Liver (tissue), 9 donors: ENCODE data around the gene TNFAIP3. TPM values are rescaled to one million over a fixed set of nuclear protein-coding genes. Genes with fewer than 3 reads are reported as not detected.

Experiments
- DNase-seq: peaks from one replicate; pipeline ENCODE4 v3.0.0-alpha.2; 2017; ENCODE audit warnings: low spot score
- H3K27ac ChIP-seq, 2 donors: one replicate each; pipeline ENCODE4 v1.7.0; 2013; ENCODE audit warnings: inconsistent platforms in 2 of 2, low read length in 2 of 2, control low read depth in 1 of 2, low read depth in 1 of 2, mild to moderate bottlenecking in 1 of 2
- H3K27me3 ChIP-seq, 4 donors: one replicate each; pipeline versions ENCODE4 v1.6.1 to v1.7.0; 2013; ENCODE audit warnings: low read length in 3 of 4, inconsistent platforms in 1 of 4, mild to moderate bottlenecking in 1 of 4, moderate library complexity in 1 of 4; ENCODE audit not compliant: control insufficient read depth in 4 of 4, insufficient read depth in 4 of 4
- H3K36me3 ChIP-seq, 4 donors: one replicate each; pipeline versions ENCODE4 v1.6.1 to v1.7.0; 2013; ENCODE audit warnings: low read length in 3 of 4, mild to moderate bottlenecking in 3 of 4, low read depth in 1 of 4, moderate library complexity in 1 of 4; ENCODE audit not compliant: control insufficient read depth in 4 of 4, insufficient read depth in 3 of 4
- H3K4me1 ChIP-seq, 4 donors: one replicate each; pipeline versions ENCODE4 v1.6.1 to v1.7.0; 2013; ENCODE audit warnings: low read length in 3 of 4, mild to moderate bottlenecking in 3 of 4, moderate library complexity in 1 of 4; ENCODE audit not compliant: control insufficient read depth in 4 of 4, insufficient read depth in 4 of 4
- H3K4me3 ChIP-seq, 3 donors: one replicate each; pipeline versions ENCODE4 v1.6.1 to v1.7.0; 2013; ENCODE audit warnings: low read length in 3 of 3, control low read depth in 1 of 3, low read depth in 1 of 3, mild to moderate bottlenecking in 1 of 3
- H3K9ac ChIP-seq, 2 donors: one replicate each; pipeline ENCODE4 v1.7.0; 2013; ENCODE audit warnings: low read length in 2 of 2, mild to moderate bottlenecking in 2 of 2, moderate library complexity in 2 of 2, control low read depth in 1 of 2, low read depth in 1 of 2
- H3K9me3 ChIP-seq, 4 donors: one replicate each; pipeline versions ENCODE4 v1.6.1 to v1.7.0; 2013; ENCODE audit warnings: low read length in 3 of 4; ENCODE audit not compliant: control insufficient read depth in 4 of 4
- CTCF ChIP-seq: fragments of 150-350 bp; IDR thresholded peaks from 2 replicates; pipeline ENCODE4 v1.5.1; 2017; ENCODE audit warnings: improper control_type of control experiment, low read depth, low read length; ENCODE audit not compliant: missing input control
- EGR1 ChIP-seq, 2 donors: IDR thresholded peaks; 2 replicates each; pipeline ENCODE4 v1.6.1; 2016 to 2018; ENCODE audit warnings: antibody characterized with exemption in 2 of 2, low read depth in 2 of 2
- FOXA1 ChIP-seq: IDR thresholded peaks from 2 replicates; pipeline ENCODE4 v1.6.1; 2016; ENCODE audit warnings: antibody characterized with exemption
- FOXA2 ChIP-seq: IDR thresholded peaks from 2 replicates; pipeline ENCODE4 v1.6.1; 2016; ENCODE audit warnings: antibody characterized with exemption
- GABPA ChIP-seq, 2 donors: IDR thresholded peaks in 1 of 2; conservative IDR thresholded peaks in 1 of 2; 2 replicates each; pipeline ENCODE4 v1.6.1; 2016; ENCODE audit warnings: antibody characterized with exemption in 2 of 2, mild to moderate bottlenecking in 1 of 2, moderate library complexity in 1 of 2
- HNF4A ChIP-seq, 2 donors: conservative IDR thresholded peaks; 2 replicates each; pipeline ENCODE4 v1.6.1; 2016; ENCODE audit warnings: antibody characterized with exemption in 2 of 2, mild to moderate bottlenecking in 2 of 2
- HNF4G ChIP-seq: IDR thresholded peaks from 2 replicates; pipeline ENCODE4 v1.6.1; 2016; ENCODE audit warnings: antibody characterized with exemption
- JUND ChIP-seq, 2 donors: IDR thresholded peaks; 2 replicates each; pipeline ENCODE4 v1.6.1; 2016; ENCODE audit warnings: antibody characterized with exemption in 2 of 2
- NR2F2 ChIP-seq: IDR thresholded peaks from 2 replicates; pipeline ENCODE4 v1.6.1; 2016; ENCODE audit warnings: antibody characterized with exemption
- RAD21 ChIP-seq, 2 donors: IDR thresholded peaks; 2 replicates each; pipeline ENCODE4 v1.6.1; 2016; ENCODE audit warnings: antibody characterized with exemption in 2 of 2, mild to moderate bottlenecking in 2 of 2
- RXRA ChIP-seq, 2 donors: IDR thresholded peaks; 2 replicates each; pipeline ENCODE4 v1.6.1; 2017 to 2018; ENCODE audit warnings: antibody characterized with exemption in 2 of 2, mild to moderate bottlenecking in 1 of 2
- SP1 ChIP-seq: IDR thresholded peaks from 2 replicates; pipeline ENCODE4 v1.6.1; 2018; ENCODE audit warnings: antibody characterized with exemption, mild to moderate bottlenecking
- YY1 ChIP-seq: IDR thresholded peaks from 2 replicates; pipeline ENCODE4 v1.6.1; 2016; ENCODE audit warnings: antibody characterized with exemption, mild to moderate bottlenecking
- ZBTB33 ChIP-seq: IDR thresholded peaks from 2 replicates; pipeline ENCODE4 v1.6.1; 2016; ENCODE audit warnings: antibody characterized with exemption
- polyA plus RNA-seq, 2 donors: library from polyadenylated mRNA; stranded (reverse) in 1 of 2; unstranded in 1 of 2; fragments of 200-250 nt in 1 of 2; fragments of >200 nt in 1 of 2; fragmentation: Nextera tagmentation in 1 of 2; extraction: Ambion mirVana in 1 of 2; gene quantifications; one replicate each; pipeline versions ENCODE4 v1.2.1 to v1.2.3, GENCODE V29; 2013 to 2015
- total RNA-seq, 2 donors: library from RNA; depleted of rRNA; stranded (reverse); fragments of >200 nt; gene quantifications; one replicate each; pipeline ENCODE4 v1.2.3, GENCODE V29; 2014
- TF ChIP-seq, protein P1 (sequence below): IDR thresholded peaks from 2 replicates; pipeline ENCODE4 v1.6.1; 2016; ENCODE audit warnings: antibody characterized with exemption
- TF ChIP-seq, protein P2 (sequence below): IDR thresholded peaks from 2 replicates; pipeline ENCODE4 v1.6.1; 2016; ENCODE audit warnings: antibody characterized with exemption
- TF ChIP-seq, protein P3 (sequence below): IDR thresholded peaks from 2 replicates; pipeline ENCODE4 v1.6.1; 2016; ENCODE audit warnings: antibody characterized with exemption, mild to moderate bottlenecking
- donor health status: healthy.
- donor health status: healthy.
- donor health status: healthy.
- donor health status: healthy.
- donor health status: healthy.

TNFAIP3 gene
- total and polyA plus RNA-seq, 4 donors: 4.5 to 8.0 (median 6.7) TPM

- TF ChIP-seq, protein P1, sequence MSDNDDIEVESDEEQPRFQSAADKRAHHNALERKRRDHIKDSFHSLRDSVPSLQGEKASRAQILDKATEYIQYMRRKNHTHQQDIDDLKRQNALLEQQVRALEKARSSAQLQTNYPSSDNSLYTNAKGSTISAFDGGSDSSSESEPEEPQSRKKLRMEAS: no peak
- TF ChIP-seq ZBTB33 (no peak), NR2F2 (no peak), EGR1 (IDR thresholded peaks at IDR 0.05; ENCODE audit: low read depth in 2 of 2) (no peak), JUND (IDR thresholded peaks at IDR 0.05) (no peak)
- TF ChIP-seq, protein P2, sequence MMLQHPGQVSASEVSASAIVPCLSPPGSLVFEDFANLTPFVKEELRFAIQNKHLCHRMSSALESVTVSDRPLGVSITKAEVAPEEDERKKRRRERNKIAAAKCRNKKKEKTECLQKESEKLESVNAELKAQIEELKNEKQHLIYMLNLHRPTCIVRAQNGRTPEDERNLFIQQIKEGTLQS: no peak
Observed at GRCh38 chr6:137913434-137913833, 46.4 kb downstream of the TNFAIP3 start (continued).

- H3K9ac ChIP-seq: no peak overlapping the region
- no peak overlapping the region for H3K27ac ChIP-seq
- H3K4me3 ChIP-seq: no peak overlapping the region
- TF ChIP-seq HNF4G (no peak), FOXA2 (no peak), RXRA (IDR thresholded peaks at IDR 0.05) (no peak), NR2F2 (no peak), SP1 (no peak), JUND (IDR thresholded peaks at IDR 0.05) (no peak), FOXA1 (no peak), CTCF (no peak), YY1 (no peak), RAD21 (IDR thresholded peaks at IDR 0.05) (no peak), GABPA (IDR thresholded peaks at IDR 0.05 in 1 of 2, conservative IDR thresholded peaks at IDR 0.05 in 1 of 2) (no peak), HNF4A (conservative IDR thresholded peaks at IDR 0.05) (no peak), EGR1 (IDR thresholded peaks at IDR 0.05; ENCODE audit: low read depth in 2 of 2) (no peak)
- TF ChIP-seq, protein P2: no peak
- TF ChIP-seq, protein P1: no peak
- TF ChIP-seq, protein P3, sequence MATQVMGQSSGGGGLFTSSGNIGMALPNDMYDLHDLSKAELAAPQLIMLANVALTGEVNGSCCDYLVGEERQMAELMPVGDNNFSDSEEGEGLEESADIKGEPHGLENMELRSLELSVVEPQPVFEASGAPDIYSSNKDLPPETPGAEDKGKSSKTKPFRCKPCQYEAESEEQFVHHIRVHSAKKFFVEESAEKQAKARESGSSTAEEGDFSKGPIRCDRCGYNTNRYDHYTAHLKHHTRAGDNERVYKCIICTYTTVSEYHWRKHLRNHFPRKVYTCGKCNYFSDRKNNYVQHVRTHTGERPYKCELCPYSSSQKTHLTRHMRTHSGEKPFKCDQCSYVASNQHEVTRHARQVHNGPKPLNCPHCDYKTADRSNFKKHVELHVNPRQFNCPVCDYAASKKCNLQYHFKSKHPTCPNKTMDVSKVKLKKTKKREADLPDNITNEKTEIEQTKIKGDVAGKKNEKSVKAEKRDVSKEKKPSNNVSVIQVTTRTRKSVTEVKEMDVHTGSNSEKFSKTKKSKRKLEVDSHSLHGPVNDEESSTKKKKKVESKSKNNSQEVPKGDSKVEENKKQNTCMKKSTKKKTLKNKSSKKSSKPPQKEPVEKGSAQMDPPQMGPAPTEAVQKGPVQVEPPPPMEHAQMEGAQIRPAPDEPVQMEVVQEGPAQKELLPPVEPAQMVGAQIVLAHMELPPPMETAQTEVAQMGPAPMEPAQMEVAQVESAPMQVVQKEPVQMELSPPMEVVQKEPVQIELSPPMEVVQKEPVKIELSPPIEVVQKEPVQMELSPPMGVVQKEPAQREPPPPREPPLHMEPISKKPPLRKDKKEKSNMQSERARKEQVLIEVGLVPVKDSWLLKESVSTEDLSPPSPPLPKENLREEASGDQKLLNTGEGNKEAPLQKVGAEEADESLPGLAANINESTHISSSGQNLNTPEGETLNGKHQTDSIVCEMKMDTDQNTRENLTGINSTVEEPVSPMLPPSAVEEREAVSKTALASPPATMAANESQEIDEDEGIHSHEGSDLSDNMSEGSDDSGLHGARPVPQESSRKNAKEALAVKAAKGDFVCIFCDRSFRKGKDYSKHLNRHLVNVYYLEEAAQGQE: no peak
- no peaks in the 10 kb centered on the region for H3K4me1 ChIP-seq
- no peaks in the 10 kb centered on the region for H3K27me3 ChIP-seq
- DNase-seq: no peak
- no peaks in the 10 kb centered on the region for H3K36me3 ChIP-seq
- peaks cover 0 to 2% (median 0%) of the 10 kb centered on the region in 4 donors for H3K9me3 ChIP-seq
Observed at GRCh38 chr6:137913996-137914529, 47.0 kb downstream of the TNFAIP3 start.
